Astrocyte (in vitro differentiated cells and primary cell): ENCODE data around the gene WNK4.

Source experiments
- CTCF ChIP-seq: IDR thresholded peaks from 2 replicates; pipeline ENCODE4 v1.5.1; 2011; ENCODE audit warnings: low read depth, mild to moderate bottlenecking, inconsistent platforms, low read length, moderate library complexity; ENCODE audit not compliant: insufficient read depth
- EZH2 ChIP-seq: IDR thresholded peaks from 2 replicates; pipeline ENCODE4 v1.6.1; 2012; ENCODE audit warnings: mild to moderate bottlenecking, low read length, inconsistent platforms; ENCODE audit not compliant: insufficient read depth

- TF ChIP-seq CTCF: no peak
- TF ChIP-seq EZH2: no peak
Measured at GRCh38 chr17:42750739-42751344, 29.6 kb upstream of the WNK4 start.
